ENCODE measurements around the gene LHX2. TPM values are rescaled to one million over a fixed set of nuclear protein-coding genes. Genes with fewer than 3 reads are reported as not detected.

The LHX2 gene
- total and polyA plus RNA-seq, 7 experiments from 2014 or later: not detected

- intact Hi-C loops (cut with micrococcal nuclease): no loop called here
- no peak overlapping the region for H3K27ac Mint-ChIP-seq
- Histone ChIP-seq H3K27me3 (ENCODE audit: control insufficient read depth in 2 of 2, insufficient read depth in 2 of 2, low read length in 2 of 2) (peaks cover 0 to 7% of the 10 kb centered on the region in 2 donors), H3K9me3 (ENCODE audit: control insufficient read depth in 2 of 3, low read length in 3 of 3) (no peaks in the 10 kb centered on the region), H3K4me1 (ENCODE audit: control insufficient read depth in 2 of 2, insufficient read depth in 2 of 2, low read length in 2 of 2) (no peaks in the 10 kb centered on the region), H3K36me3 (ENCODE audit: control insufficient read depth in 2 of 3, insufficient read depth in 3 of 3, low read length in 3 of 3) (no peaks in the 10 kb centered on the region), H3K27ac (ENCODE audit: low read depth, low read length) (no peak overlapping the region), H3K4me3 (ENCODE audit: low read length) (no peak overlapping the region)
- no peak for ATAC-seq
- H3K4me3 Mint-ChIP-seq: no peak overlapping the region
- DNase-seq: no peak
- H3K9me3 Mint-ChIP-seq: peaks cover 0 to 5% (median 0%) of the 10 kb centered on the region in 11 donors
- H3K27me3 Mint-ChIP-seq: peaks cover 58 to 77% (median 61%) of the 10 kb centered on the region in 5 donors
- peaks cover 0 to 4% (median 0%) of the 10 kb centered on the region in 5 donors for H3K36me3 Mint-ChIP-seq
- CTCF ChIA-PET: no interaction called here
- peaks cover 0 to 11% (median 4%) of the 10 kb centered on the region in 7 donors for H3K4me1 Mint-ChIP-seq
- POLR2A ChIA-PET: no interaction called here
These were observed 20.7 kb downstream of the LHX2 start for GRCh38 chr9:124032247-124032646.

- intact Hi-C loops (cut with micrococcal nuclease): no loop called here
- Mint-ChIP-seq H3K4me1 (peaks cover 0 to 11% (median 4%) of the 10 kb centered on the region in 7 donors), H3K27ac (no peak overlapping the region), H3K27me3 (peaks cover 63 to 84% (median 71%) of the 10 kb centered on the region in 5 donors), H3K9me3 (peaks cover 0 to 5% (median 0%) of the 10 kb centered on the region in 11 donors), H3K36me3 (peaks cover 0 to 4% (median 0%) of the 10 kb centered on the region in 5 donors), H3K4me3 (no peak overlapping the region)
- Histone ChIP-seq H3K9me3 (ENCODE audit: control insufficient read depth in 2 of 3, low read length in 3 of 3) (no peaks in the 10 kb centered on the region), H3K27ac (ENCODE audit: low read depth, low read length) (no peak overlapping the region), H3K27me3 (ENCODE audit: control insufficient read depth in 2 of 2, insufficient read depth in 2 of 2, low read length in 2 of 2) (peaks cover 0 to 7% of the 10 kb centered on the region in 2 donors), H3K4me1 (ENCODE audit: control insufficient read depth in 2 of 2, insufficient read depth in 2 of 2, low read length in 2 of 2) (no peaks in the 10 kb centered on the region), H3K36me3 (ENCODE audit: control insufficient read depth in 2 of 3, insufficient read depth in 3 of 3, low read length in 3 of 3) (no peaks in the 10 kb centered on the region), H3K4me3 (ENCODE audit: low read length) (no peak overlapping the region)
- DNase-seq: no peak
- no peak for ATAC-seq
- ChIA-PET POLR2A (no interaction called here), CTCF (no interaction called here)
These were observed 21.8 kb downstream of the LHX2 start for GRCh38 chr9:124033348-124033747.

- Mint-ChIP-seq H3K9me3 (peaks cover 0 to 2% (median 0%) of the 10 kb centered on the region in 11 donors), H3K4me3 (no peak overlapping the region), H3K4me1 (peaks cover 0 to 12% (median 4%) of the 10 kb centered on the region in 7 donors), H3K36me3 (peaks cover 0 to 4% (median 0%) of the 10 kb centered on the region in 5 donors), H3K27ac (no peak overlapping the region), H3K27me3 (peaks cover 63 to 85% (median 71%) of the 10 kb centered on the region in 5 donors)
- Histone ChIP-seq H3K4me1 (ENCODE audit: control insufficient read depth in 2 of 2, insufficient read depth in 2 of 2, low read length in 2 of 2) (no peaks in the 10 kb centered on the region), H3K27me3 (ENCODE audit: control insufficient read depth in 2 of 2, insufficient read depth in 2 of 2, low read length in 2 of 2) (peaks cover 0 to 7% of the 10 kb centered on the region in 2 donors), H3K36me3 (ENCODE audit: control insufficient read depth in 2 of 3, insufficient read depth in 3 of 3, low read length in 3 of 3) (no peaks in the 10 kb centered on the region), H3K27ac (ENCODE audit: low read depth, low read length) (no peak overlapping the region), H3K9me3 (ENCODE audit: control insufficient read depth in 2 of 3, low read length in 3 of 3) (no peaks in the 10 kb centered on the region), H3K4me3 (ENCODE audit: low read length) (no peak overlapping the region)
- intact Hi-C loops (cut with micrococcal nuclease): no loop called here
- POLR2A ChIA-PET: no interaction called here
- no peak for ATAC-seq
- no peak for DNase-seq
- CTCF ChIA-PET: no interaction called here
These were observed 22.4 kb downstream of the LHX2 start for GRCh38 chr9:124033967-124034366.

GRCh38 chr9:124035001-124035650 lies 23.6 kb downstream of the LHX2 start:
- Mint-ChIP-seq H3K4me3 (no peak overlapping the region), H3K27me3 (peaks cover 66 to 93% (median 80%) of the 10 kb centered on the region in 5 donors), H3K4me1 (peaks cover 0 to 17% (median 4%) of the 10 kb centered on the region in 7 donors), H3K9me3 (peaks cover 0 to 2% (median 0%) of the 10 kb centered on the region in 11 donors), H3K36me3 (peaks cover 0 to 4% (median 0%) of the 10 kb centered on the region in 5 donors), H3K27ac (no peak overlapping the region)
- POLR2A ChIA-PET: no interaction called here
- no peaks in the 10 kb centered on the region for H3K4me1 ChIP-seq (ENCODE audit: control insufficient read depth in 2 of 2, insufficient read depth in 2 of 2, low read length in 2 of 2)
- no peak overlapping the region for H3K27ac ChIP-seq (ENCODE audit: low read depth, low read length)
- DNase-seq (no peak), ATAC-seq (no peak)
- H3K27me3 ChIP-seq (ENCODE audit: control insufficient read depth in 2 of 2, insufficient read depth in 2 of 2, low read length in 2 of 2): peaks cover 0 to 7% of the 10 kb centered on the region in 2 donors
- H3K9me3 ChIP-seq (ENCODE audit: control insufficient read depth in 2 of 3, low read length in 3 of 3): no peaks in the 10 kb centered on the region
- intact Hi-C loops (cut with micrococcal nuclease): no loop called here
- CTCF ChIA-PET: no interaction called here
- H3K36me3 ChIP-seq (ENCODE audit: control insufficient read depth in 2 of 3, insufficient read depth in 3 of 3, low read length in 3 of 3): no peaks in the 10 kb centered on the region
- H3K4me3 ChIP-seq (ENCODE audit: low read length): no peak overlapping the region

- H3K27me3 ChIP-seq (ENCODE audit: control insufficient read depth in 2 of 2, insufficient read depth in 2 of 2, low read length in 2 of 2): peaks cover 0 to 12% of the 10 kb centered on the region in 2 donors
These were observed 25.0 kb downstream of the LHX2 start for GRCh38 chr9:124036578-124036977.

GRCh38 chr9:124037790-124038189 lies 26.2 kb downstream of the LHX2 start:
- CTCF ChIA-PET: no interaction called here
- POLR2A ChIA-PET: no interaction called here
- H3K4me3 Mint-ChIP-seq: no peak overlapping the region
- DNase-seq (no peak), ATAC-seq (no peak)
- H3K27ac Mint-ChIP-seq: no peak overlapping the region
- peaks cover 0 to 21% (median 8%) of the 10 kb centered on the region in 7 donors for H3K4me1 Mint-ChIP-seq
- Histone ChIP-seq H3K4me1 (ENCODE audit: control insufficient read depth in 2 of 2, insufficient read depth in 2 of 2, low read length in 2 of 2) (peaks cover 0 to 5% of the 10 kb centered on the region in 2 donors), H3K27me3 (ENCODE audit: control insufficient read depth in 2 of 2, insufficient read depth in 2 of 2, low read length in 2 of 2) (peaks cover 0 to 13% of the 10 kb centered on the region in 2 donors), H3K9me3 (ENCODE audit: control insufficient read depth in 2 of 3, low read length in 3 of 3) (no peaks in the 10 kb centered on the region), H3K36me3 (ENCODE audit: control insufficient read depth in 2 of 3, insufficient read depth in 3 of 3, low read length in 3 of 3) (no peaks in the 10 kb centered on the region), H3K4me3 (ENCODE audit: low read length) (no peak overlapping the region), H3K27ac (ENCODE audit: low read depth, low read length) (no peak overlapping the region)
- H3K9me3 Mint-ChIP-seq: peaks cover 0 to 6% (median 0%) of the 10 kb centered on the region in 11 donors
- intact Hi-C loops (cut with micrococcal nuclease): no loop called here
- peaks cover 63 to 88% (median 74%) of the 10 kb centered on the region in 5 donors for H3K27me3 Mint-ChIP-seq
- peaks cover 0 to 4% (median 0%) of the 10 kb centered on the region in 5 donors for H3K36me3 Mint-ChIP-seq

More at GRCh38 chr9:124036578-124036977, 25.0 kb downstream of the LHX2 start:
- ChIA-PET POLR2A (no interaction called here), CTCF (no interaction called here)
- H3K4me3 Mint-ChIP-seq: no peak overlapping the region
- Histone ChIP-seq H3K9me3 (ENCODE audit: control insufficient read depth in 2 of 3, low read length in 3 of 3) (no peaks in the 10 kb centered on the region), H3K36me3 (ENCODE audit: control insufficient read depth in 2 of 3, insufficient read depth in 3 of 3, low read length in 3 of 3) (no peaks in the 10 kb centered on the region), H3K4me1 (ENCODE audit: control insufficient read depth in 2 of 2, insufficient read depth in 2 of 2, low read length in 2 of 2) (peaks cover 0 to 5% of the 10 kb centered on the region in 2 donors), H3K4me3 (ENCODE audit: low read length) (no peak overlapping the region), H3K27ac (ENCODE audit: low read depth, low read length) (no peak overlapping the region)
- DNase-seq: no peak
- ATAC-seq: no peak
- peaks cover 0 to 5% (median 0%) of the 10 kb centered on the region in 11 donors for H3K9me3 Mint-ChIP-seq
- peaks cover 65 to 88% (median 77%) of the 10 kb centered on the region in 5 donors for H3K27me3 Mint-ChIP-seq
- intact Hi-C loops (cut with micrococcal nuclease): no loop called here
- peaks cover 0 to 4% (median 0%) of the 10 kb centered on the region in 5 donors for H3K36me3 Mint-ChIP-seq
- H3K4me1 Mint-ChIP-seq: peaks cover 0 to 20% (median 6%) of the 10 kb centered on the region in 7 donors
- no peak overlapping the region for H3K27ac Mint-ChIP-seq

- CTCF ChIA-PET: no interaction called here
- no peak overlapping the region for H3K4me3 Mint-ChIP-seq
These were observed 26.7 kb downstream of the LHX2 start for GRCh38 chr9:124038239-124038638.

More at GRCh38 chr9:124038239-124038638, 26.7 kb downstream of the LHX2 start:
- no peak overlapping the region for H3K27ac ChIP-seq (ENCODE audit: low read depth, low read length)
- peaks cover 0 to 20% (median 8%) of the 10 kb centered on the region in 7 donors for H3K4me1 Mint-ChIP-seq
- H3K4me3 ChIP-seq (ENCODE audit: low read length): no peak overlapping the region
- no peaks in the 10 kb centered on the region for H3K36me3 ChIP-seq (ENCODE audit: control insufficient read depth in 2 of 3, insufficient read depth in 3 of 3, low read length in 3 of 3)
- H3K36me3 Mint-ChIP-seq: peaks cover 0 to 4% (median 0%) of the 10 kb centered on the region in 5 donors
- no peaks in the 10 kb centered on the region for H3K9me3 ChIP-seq (ENCODE audit: control insufficient read depth in 2 of 3, low read length in 3 of 3)
- no peak overlapping the region for H3K27ac Mint-ChIP-seq
- ATAC-seq (no peak), DNase-seq (no peak)
- intact Hi-C loops (cut with micrococcal nuclease): no loop called here
- peaks cover 0 to 8% of the 10 kb centered on the region in 2 donors for H3K27me3 ChIP-seq (ENCODE audit: control insufficient read depth in 2 of 2, insufficient read depth in 2 of 2, low read length in 2 of 2)
- H3K4me1 ChIP-seq (ENCODE audit: control insufficient read depth in 2 of 2, insufficient read depth in 2 of 2, low read length in 2 of 2): peaks cover 0 to 5% of the 10 kb centered on the region in 2 donors
- H3K27me3 Mint-ChIP-seq: peaks cover 61 to 88% (median 70%) of the 10 kb centered on the region in 5 donors
- POLR2A ChIA-PET: no interaction called here
- H3K9me3 Mint-ChIP-seq: peaks cover 0 to 6% (median 0%) of the 10 kb centered on the region in 11 donors
